SK-N-SH treated with all-trans-retinoic acid at 6 μM for 48 hours (cell line): Measurements from ENCODE around the gene NPRL2.

Experiments
- CSDC2 ChIP-seq: fragments of 250-450 bp; sonication (Bioruptor Pico); IDR thresholded peaks from 2 replicates; pipeline ENCODE4 v1.5.0; 2020; ENCODE audit warnings: mild to moderate bottlenecking, moderate library complexity
- ESRRG ChIP-seq: fragments of 250-450 bp; sonication (Bioruptor Pico); IDR thresholded peaks from 2 replicates; pipeline ENCODE4 v1.6.1; 2021; ENCODE audit warnings: mild to moderate bottlenecking
- POU6F1 ChIP-seq: fragments of 250-450 bp; sonication (Bioruptor Pico); IDR thresholded peaks from 2 replicates; pipeline ENCODE4 v1.8.0; 2021; ENCODE audit warnings: low read depth, mild to moderate bottlenecking, moderate library complexity, borderline replicate concordance
- PPARA ChIP-seq: fragments of 250-450 bp; sonication (Bioruptor Pico); IDR thresholded peaks from 2 replicates; pipeline ENCODE4 v1.5.0; 2020; ENCODE audit warnings: mild to moderate bottlenecking, borderline replicate concordance
- TSHZ2 ChIP-seq: fragments of 250-450 bp; sonication (Bioruptor Pico); IDR thresholded peaks from 2 replicates; pipeline ENCODE4 v1.5.0; 2020; ENCODE audit warnings: mild to moderate bottlenecking, moderate library complexity
- ZC3H10 ChIP-seq: fragments of 250-450 bp; sonication (Bioruptor Pico); IDR thresholded peaks from 2 replicates; pipeline ENCODE4 v1.5.1; 2021; ENCODE audit warnings: mild to moderate bottlenecking, moderate library complexity
- ZFP30 ChIP-seq: fragments of 450-650 bp; formaldehyde crosslinking; IDR thresholded peaks from 2 replicates; pipeline ENCODE4 v1.5.0; 2022; ENCODE audit warnings: mild to moderate bottlenecking, moderate library complexity
- ZNF565 ChIP-seq: fragments of 450-650 bp; formaldehyde crosslinking; conservative IDR thresholded peaks from 2 replicates; pipeline ENCODE4 v1.5.0; 2020; ENCODE audit warnings: low read depth, mild to moderate bottlenecking, moderate library complexity
- TF ChIP-seq, protein P1 (sequence below): fragments of 250-450 bp; sonication (Bioruptor Pico); IDR thresholded peaks from 2 replicates; pipeline ENCODE4 v1.8.0; 2020; ENCODE audit warnings: mild to moderate bottlenecking, moderate library complexity, borderline replicate concordance

- TF ChIP-seq TSHZ2 (CRISPR knock-in tag) (no peak), ZC3H10 (CRISPR knock-in tag) (no peak), ESRRG (CRISPR knock-in tag) (no peak), PPARA (CRISPR knock-in tag) (no peak), POU6F1 (CRISPR knock-in tag) (no peak), CSDC2 (CRISPR knock-in tag) (no peak), ZFP30 (no peak), ZNF565 (no peak)
- TF ChIP-seq, protein P1, sequence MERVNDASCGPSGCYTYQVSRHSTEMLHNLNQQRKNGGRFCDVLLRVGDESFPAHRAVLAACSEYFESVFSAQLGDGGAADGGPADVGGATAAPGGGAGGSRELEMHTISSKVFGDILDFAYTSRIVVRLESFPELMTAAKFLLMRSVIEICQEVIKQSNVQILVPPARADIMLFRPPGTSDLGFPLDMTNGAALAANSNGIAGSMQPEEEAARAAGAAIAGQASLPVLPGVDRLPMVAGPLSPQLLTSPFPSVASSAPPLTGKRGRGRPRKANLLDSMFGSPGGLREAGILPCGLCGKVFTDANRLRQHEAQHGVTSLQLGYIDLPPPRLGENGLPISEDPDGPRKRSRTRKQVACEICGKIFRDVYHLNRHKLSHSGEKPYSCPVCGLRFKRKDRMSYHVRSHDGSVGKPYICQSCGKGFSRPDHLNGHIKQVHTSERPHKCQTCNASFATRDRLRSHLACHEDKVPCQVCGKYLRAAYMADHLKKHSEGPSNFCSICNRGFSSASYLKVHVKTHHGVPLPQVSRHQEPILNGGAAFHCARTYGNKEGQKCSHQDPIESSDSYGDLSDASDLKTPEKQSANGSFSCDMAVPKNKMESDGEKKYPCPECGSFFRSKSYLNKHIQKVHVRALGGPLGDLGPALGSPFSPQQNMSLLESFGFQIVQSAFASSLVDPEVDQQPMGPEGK (CRISPR knock-in tag), result no peak
Measured at GRCh38 chr3:50316657-50317242, 33.8 kb downstream of the NPRL2 start.
